Measurements from ENCODE around the gene KIF25. TPM values are rescaled to one million over a fixed set of nuclear protein-coding genes. Genes with fewer than 3 reads are reported as not detected.

Gene KIF25
- total RNA-seq, 2 experiments from 2014 or later = not detected

- CTCF ChIA-PET = no interaction called here
- Mint-ChIP-seq H3K4me3 (no peak overlapping the region), H3K4me1 (no peaks in the 10 kb centered on the region), H3K27me3 (no peaks in the 10 kb centered on the region), H3K27ac (no peak overlapping the region), H3K36me3 (no peaks in the 10 kb centered on the region), H3K9me3 (ENCODE audit: low read depth) (no peaks in the 10 kb centered on the region)
- ATAC-seq (no peak), DNase-seq (no peak)
Measured at GRCh38 chr6:168044521-168045130, 47.2 kb downstream of the KIF25 start.

GRCh38 chr6:168045141-168045691 lies 47.7 kb downstream of the KIF25 start:
- Mint-ChIP-seq H3K27me3 (no peaks in the 10 kb centered on the region), H3K27ac (no peak overlapping the region), H3K4me1 (no peaks in the 10 kb centered on the region), H3K9me3 (ENCODE audit: low read depth) (no peaks in the 10 kb centered on the region), H3K4me3 (no peak overlapping the region), H3K36me3 (no peaks in the 10 kb centered on the region)
- CTCF ChIA-PET = no interaction called here
- DNase-seq (no peak), ATAC-seq (no peak)

GRCh38 chr6:168045706-168046620 lies 48.5 kb downstream of the KIF25 start:
- Mint-ChIP-seq H3K27me3 (no peaks in the 10 kb centered on the region), H3K4me3 (no peak overlapping the region), H3K36me3 (no peaks in the 10 kb centered on the region), H3K27ac (no peak overlapping the region), H3K9me3 (ENCODE audit: low read depth) (no peaks in the 10 kb centered on the region), H3K4me1 (no peaks in the 10 kb centered on the region)
- no peak for ATAC-seq
- CTCF ChIA-PET = no interaction called here
- no peak for DNase-seq

GRCh38 chr6:168046696-168047095 lies 49.2 kb downstream of the KIF25 start:
- H3K4me3 Mint-ChIP-seq = no peak overlapping the region
- CTCF ChIA-PET = no interaction called here
- H3K4me1 Mint-ChIP-seq = no peaks in the 10 kb centered on the region
- H3K27ac Mint-ChIP-seq = no peak overlapping the region
- no peaks in the 10 kb centered on the region for H3K9me3 Mint-ChIP-seq (ENCODE audit: low read depth)
- ATAC-seq = no peak
- no peak for DNase-seq
- H3K36me3 Mint-ChIP-seq = no peaks in the 10 kb centered on the region
- H3K27me3 Mint-ChIP-seq = no peaks in the 10 kb centered on the region

DNA sequence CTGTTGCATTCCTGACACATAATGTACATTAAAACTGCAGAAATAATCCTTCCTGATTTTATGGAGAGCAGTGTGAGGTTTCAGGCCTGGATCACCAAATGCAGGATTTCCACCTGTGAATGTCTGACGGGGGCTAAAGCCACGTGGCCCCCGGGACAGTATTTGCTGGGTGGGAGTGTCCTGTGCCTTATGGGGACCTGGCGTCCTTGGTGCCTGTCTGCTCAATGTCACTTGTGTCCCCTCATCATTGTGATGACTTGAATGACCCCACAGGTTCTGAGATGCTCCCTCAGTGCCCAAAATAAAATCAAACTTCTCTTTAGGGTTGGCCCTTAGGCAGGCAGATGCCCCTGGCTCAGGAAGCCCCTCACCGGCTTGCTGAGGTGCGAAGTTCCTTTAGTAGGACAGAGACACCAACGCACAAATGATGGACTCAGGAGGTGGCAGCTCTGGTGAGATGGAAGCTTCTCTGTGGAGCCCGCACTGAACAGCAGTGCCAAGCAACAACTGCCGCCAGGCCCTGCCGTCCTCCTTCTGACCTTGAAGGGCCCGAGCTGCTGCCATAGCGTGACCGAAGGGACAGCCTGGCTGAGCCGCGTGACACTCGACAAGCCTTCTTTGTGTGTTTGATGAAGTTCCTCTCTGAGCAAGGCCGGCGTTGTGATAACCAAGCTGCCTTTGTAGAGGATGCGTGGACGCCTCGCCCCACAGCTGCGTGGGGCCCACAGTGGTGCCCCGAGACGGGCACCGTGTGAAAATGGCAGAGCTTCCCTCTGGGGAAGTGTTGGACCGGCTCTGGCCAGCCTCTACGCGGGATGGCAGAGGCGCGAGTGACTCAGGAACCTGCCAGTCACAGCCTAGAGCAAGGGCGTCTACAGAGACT lies 50.6 kb downstream of the KIF25 start:
- no peaks in the 10 kb centered on the region for H3K36me3 Mint-ChIP-seq
- H3K9me3 Mint-ChIP-seq (ENCODE audit: low read depth) = no peaks in the 10 kb centered on the region
- no peaks in the 10 kb centered on the region for H3K27me3 Mint-ChIP-seq
- H3K4me3 Mint-ChIP-seq = no peak overlapping the region
- DNase-seq (no peak), ATAC-seq (no peak)
- CTCF ChIA-PET = no interaction called here
- no peak overlapping the region for H3K27ac Mint-ChIP-seq
- no peaks in the 10 kb centered on the region for H3K4me1 Mint-ChIP-seq

- H3K27me3 Mint-ChIP-seq = no peaks in the 10 kb centered on the region
- no peak overlapping the region for H3K4me3 Mint-ChIP-seq
- DNase-seq (no peak), ATAC-seq (no peak)
- H3K27ac Mint-ChIP-seq = no peak overlapping the region
- no peaks in the 10 kb centered on the region for H3K36me3 Mint-ChIP-seq
- CTCF ChIA-PET = no interaction called here
- no peaks in the 10 kb centered on the region for H3K9me3 Mint-ChIP-seq (ENCODE audit: low read depth)
- H3K4me1 Mint-ChIP-seq = no peaks in the 10 kb centered on the region
Measured at GRCh38 chr6:168048724-168049025, 51.2 kb downstream of the KIF25 start.

- H3K9me3 Mint-ChIP-seq (ENCODE audit: low read depth) = no peaks in the 10 kb centered on the region
- no peak for ATAC-seq
- no peak overlapping the region for H3K4me3 Mint-ChIP-seq
- no peaks in the 10 kb centered on the region for H3K36me3 Mint-ChIP-seq
- H3K27me3 Mint-ChIP-seq = no peaks in the 10 kb centered on the region
- CTCF ChIA-PET = no interaction called here
- H3K4me1 Mint-ChIP-seq = no peaks in the 10 kb centered on the region
- H3K27ac Mint-ChIP-seq = no peak overlapping the region
- DNase-seq = no peak
Measured at GRCh38 chr6:168049277-168049676, 51.8 kb downstream of the KIF25 start.

- DNase-seq = no peak
- no peak for ATAC-seq
- Mint-ChIP-seq H3K36me3 (no peaks in the 10 kb centered on the region), H3K27ac (no peak overlapping the region), H3K4me1 (no peaks in the 10 kb centered on the region), H3K4me3 (no peak overlapping the region), H3K27me3 (no peaks in the 10 kb centered on the region), H3K9me3 (ENCODE audit: low read depth) (no peaks in the 10 kb centered on the region)
- CTCF ChIA-PET = no interaction called here
Measured at GRCh38 chr6:168049706-168050224, 52.3 kb downstream of the KIF25 start.

GRCh38 chr6:168050225-168050880 lies 52.9 kb downstream of the KIF25 start:
- DNase-seq = no peak
- Mint-ChIP-seq H3K9me3 (ENCODE audit: low read depth) (no peaks in the 10 kb centered on the region), H3K36me3 (no peaks in the 10 kb centered on the region), H3K27me3 (no peaks in the 10 kb centered on the region), H3K4me3 (no peak overlapping the region), H3K4me1 (no peaks in the 10 kb centered on the region), H3K27ac (no peak overlapping the region)
- ATAC-seq = no peak
- CTCF ChIA-PET = no interaction called here

GRCh38 chr6:168050881-168051586 lies 53.6 kb downstream of the KIF25 start:
- DNase-seq = no peak
- Mint-ChIP-seq H3K36me3 (no peaks in the 10 kb centered on the region), H3K9me3 (ENCODE audit: low read depth) (no peaks in the 10 kb centered on the region), H3K27me3 (no peaks in the 10 kb centered on the region), H3K4me3 (no peak overlapping the region), H3K4me1 (no peaks in the 10 kb centered on the region), H3K27ac (no peak overlapping the region)
- ATAC-seq = no peak
- CTCF ChIA-PET = no interaction called here

DNA sequence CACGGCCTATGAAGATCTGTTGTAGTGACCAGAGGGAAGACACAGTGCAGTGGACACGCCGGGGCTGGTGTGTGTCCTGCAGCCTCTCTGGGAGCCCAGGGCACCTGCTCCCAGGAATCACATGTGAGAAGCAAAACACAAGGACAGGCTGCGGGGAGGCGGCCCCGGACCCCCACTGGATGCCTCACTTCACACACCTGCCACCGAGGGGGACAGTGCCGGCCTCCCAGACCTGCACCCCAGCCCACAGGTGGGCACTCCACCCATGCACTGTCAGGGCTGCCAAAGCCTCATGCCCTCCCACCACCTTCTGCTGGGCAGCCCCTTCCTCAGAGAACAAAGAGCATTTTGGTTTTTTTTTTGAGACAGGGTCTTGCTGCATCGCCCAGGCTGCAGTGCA lies 54.2 kb downstream of the KIF25 start:
- CTCF ChIA-PET = no interaction called here
- no peaks in the 10 kb centered on the region for H3K27me3 Mint-ChIP-seq
- H3K4me3 Mint-ChIP-seq = no peak overlapping the region
- no peak for DNase-seq
- no peak overlapping the region for H3K27ac Mint-ChIP-seq
- H3K4me1 Mint-ChIP-seq = no peaks in the 10 kb centered on the region
- H3K9me3 Mint-ChIP-seq (ENCODE audit: low read depth) = no peaks in the 10 kb centered on the region
- ATAC-seq = no peak
- H3K36me3 Mint-ChIP-seq = no peaks in the 10 kb centered on the region

GRCh38 chr6:168052291-168052891 lies 54.9 kb downstream of the KIF25 start:
- H3K4me3 Mint-ChIP-seq = no peak overlapping the region
- CTCF ChIA-PET = no interaction called here
- no peak overlapping the region for H3K27ac Mint-ChIP-seq
- DNase-seq (no peak), ATAC-seq (no peak)
- no peaks in the 10 kb centered on the region for H3K27me3 Mint-ChIP-seq
- no peaks in the 10 kb centered on the region for H3K4me1 Mint-ChIP-seq
- H3K9me3 Mint-ChIP-seq (ENCODE audit: low read depth) = no peaks in the 10 kb centered on the region
- no peaks in the 10 kb centered on the region for H3K36me3 Mint-ChIP-seq

Measured in activated CD8-positive, alpha-beta memory T cell treated with anti-CD3 and anti-CD28 coated beads, Interleukin-2, amount 10 ng/mL, durations not matched to agents 7 days and 5 days (primary cell).